T1000 (cell line): ENCODE results near the gene LIN7A.

ENCODE experiments used
- DNase-seq: peaks from one replicate; lab custom pipeline; 2025; ENCODE audit warnings: mixed read lengths; lab: John Stamatoyannopoulos, UW

The LIN7A gene

GRCh38 chr12:80860206-80860605 lies 77.5 kb downstream of the LIN7A start:
- no peak for DNase-seq

GRCh38 chr12:80858356-80858755 lies 79.4 kb downstream of the LIN7A start:
- no peak for DNase-seq

GRCh38 chr12:80857311-80857710 lies 80.4 kb downstream of the LIN7A start:
- no peak for DNase-seq

DNA sequence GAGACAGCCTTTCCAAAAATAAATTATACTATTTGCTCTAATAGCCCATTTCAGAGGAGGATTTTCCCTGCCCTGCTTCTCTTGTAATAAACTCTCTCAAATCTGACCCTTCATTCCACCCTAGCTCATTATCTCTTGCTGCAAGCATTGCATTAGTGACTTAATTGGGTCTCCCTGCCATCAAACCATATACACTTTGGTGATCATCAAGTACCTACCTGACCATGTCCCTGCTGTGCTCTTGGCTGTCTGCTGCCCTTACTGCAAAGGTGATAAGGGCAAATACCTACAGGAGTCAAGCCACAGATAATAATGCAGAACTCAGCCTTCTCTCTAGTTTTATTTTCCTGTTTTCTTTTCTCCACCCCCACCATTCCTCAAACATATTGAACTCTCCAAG lies 88.4 kb downstream of the LIN7A start:
- DNase-seq, result no peak

DNA sequence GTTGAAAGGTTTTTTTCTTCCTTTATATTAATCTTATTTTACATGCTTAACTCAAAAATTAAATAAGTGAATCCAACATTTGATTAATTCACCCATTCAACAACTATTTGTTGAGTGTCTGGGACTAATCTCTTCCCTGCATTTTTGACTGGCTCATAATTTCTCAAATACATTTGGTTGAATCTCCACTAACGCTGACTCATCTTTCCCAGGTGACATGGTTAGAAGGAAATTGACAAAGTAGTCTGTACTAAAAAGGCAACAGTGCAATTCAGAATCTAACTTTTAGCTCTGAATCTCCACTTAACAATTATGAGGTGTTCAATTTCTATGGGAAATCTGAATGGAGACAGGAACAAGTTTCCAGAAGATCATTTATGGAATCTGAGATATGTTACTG lies 88.9 kb downstream of the LIN7A start:
- no peak for DNase-seq

DNA sequence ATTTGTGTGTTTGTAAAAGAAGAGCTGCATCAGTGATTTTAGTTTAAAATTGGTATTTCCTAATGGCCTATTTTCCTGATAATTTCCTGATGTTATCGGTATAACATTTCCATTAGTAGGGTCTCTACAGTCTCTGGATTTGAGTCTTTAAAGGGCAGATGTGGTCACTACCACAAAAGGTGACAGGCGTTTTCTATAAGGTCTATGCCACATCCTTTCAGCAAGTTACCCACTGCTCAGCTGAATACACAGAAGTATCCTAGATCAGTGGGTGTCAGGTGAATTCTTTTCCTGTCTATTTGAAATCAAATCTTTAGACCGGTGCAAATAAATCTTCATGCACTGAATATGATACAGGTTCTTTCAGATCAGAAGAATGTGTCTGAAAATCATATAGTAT lies 90.2 kb downstream of the LIN7A start:
- no peak for DNase-seq

GRCh38 chr12:80846952-80847351 lies 90.8 kb downstream of the LIN7A start:
- no peak for DNase-seq

DNA sequence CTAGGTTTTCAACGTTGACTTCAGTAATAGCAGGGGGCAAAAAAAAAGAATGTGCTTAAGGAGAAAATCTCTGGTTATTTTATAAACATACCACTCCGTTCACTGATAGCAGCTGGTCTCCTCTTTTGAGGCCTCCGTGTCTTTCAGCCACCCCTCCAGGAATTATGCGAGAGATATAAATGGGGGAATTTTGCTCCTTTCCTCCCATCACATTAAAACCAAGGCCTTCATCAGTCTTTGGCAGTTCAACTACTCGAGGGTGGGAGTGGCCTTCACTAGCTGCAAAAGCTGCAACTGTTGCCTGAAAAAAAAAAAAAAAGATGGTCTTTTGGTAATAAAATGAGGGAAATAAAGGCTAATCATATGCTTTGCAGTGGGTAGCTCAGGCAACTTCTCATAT lies 92.1 kb downstream of the LIN7A start:
- no peak for DNase-seq

DNA sequence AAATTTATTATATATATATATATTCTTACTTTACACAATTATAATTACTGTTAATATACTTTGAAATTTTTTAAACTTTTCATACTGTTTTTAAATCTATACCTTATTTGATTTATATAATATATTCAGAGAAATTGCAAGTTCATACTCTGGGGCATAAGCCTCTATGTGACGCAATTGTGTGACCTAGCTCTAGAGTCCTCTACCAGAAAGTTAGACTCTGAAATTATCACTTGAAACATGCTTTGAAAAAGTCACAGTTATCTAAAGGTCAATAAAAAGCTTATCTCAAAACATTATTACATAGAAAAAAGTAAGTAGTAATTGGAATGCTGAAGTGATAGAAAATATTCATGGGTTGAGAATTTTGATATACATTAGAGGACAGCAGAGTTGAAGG lies 93.8 kb downstream of the LIN7A start:
- no peak for DNase-seq

DNA sequence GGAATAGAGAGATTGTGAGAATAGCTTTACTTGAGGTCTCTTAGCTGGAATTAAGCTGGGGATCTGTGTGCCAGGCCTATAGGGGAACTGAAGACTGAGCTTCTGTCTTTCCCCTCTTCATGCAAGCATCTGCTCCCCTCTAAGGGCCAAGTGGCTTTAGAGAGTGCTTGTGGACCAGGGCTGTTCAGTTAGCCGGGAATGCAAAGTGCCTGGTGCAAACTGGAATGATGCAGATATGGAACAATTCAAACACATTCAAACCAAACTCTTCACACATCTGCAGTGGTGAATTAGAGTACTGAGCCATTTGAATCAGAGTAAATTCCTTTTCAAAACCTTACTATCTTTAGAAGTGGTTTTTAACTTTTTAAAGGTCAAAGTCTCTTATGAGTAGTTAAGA lies 99.0 kb downstream of the LIN7A start:
- DNase-seq, result no peak

GRCh38 chr12:80838024-80838658 lies 99.6 kb downstream of the LIN7A start:
- no peak for DNase-seq

DNA sequence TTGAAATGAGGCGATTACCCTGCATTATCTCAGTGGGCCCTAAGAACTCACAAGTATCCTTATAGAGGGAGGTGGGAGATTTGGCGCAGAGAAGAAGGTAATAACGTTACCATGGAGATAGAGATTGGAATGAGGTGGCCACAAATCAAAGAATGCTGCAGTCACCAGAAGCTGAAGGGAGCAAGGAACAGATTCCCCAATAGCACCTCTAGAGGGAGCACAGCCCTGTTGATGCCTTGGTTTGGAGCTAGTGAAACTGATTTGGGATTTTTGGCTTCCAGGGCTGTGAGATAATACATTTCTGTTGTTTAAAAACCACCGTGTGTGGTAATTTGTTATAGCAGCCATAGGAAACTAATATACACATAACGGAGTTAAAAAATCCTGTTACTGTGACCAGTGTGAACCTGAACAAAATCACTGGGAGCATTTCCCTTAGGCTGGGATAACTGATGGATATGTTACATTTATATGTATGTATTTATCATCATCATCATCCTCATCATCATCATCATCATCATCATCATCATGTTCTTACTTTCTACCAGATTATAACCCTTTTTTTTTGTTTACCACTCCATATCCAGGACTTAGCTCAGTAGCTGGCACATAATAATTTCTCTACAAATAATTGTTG lies 100.3 kb downstream of the LIN7A start:
- no peak for DNase-seq

- DNase-seq, result no peak
These were observed 103.0 kb downstream of the LIN7A start for GRCh38 chr12:80834724-80835123.

- DNase-seq, result no peak
These were observed 107.1 kb downstream of the LIN7A start for GRCh38 chr12:80830533-80831088.

- no peak for DNase-seq
These were observed 108.0 kb downstream of the LIN7A start for GRCh38 chr12:80829767-80830166.

DNA sequence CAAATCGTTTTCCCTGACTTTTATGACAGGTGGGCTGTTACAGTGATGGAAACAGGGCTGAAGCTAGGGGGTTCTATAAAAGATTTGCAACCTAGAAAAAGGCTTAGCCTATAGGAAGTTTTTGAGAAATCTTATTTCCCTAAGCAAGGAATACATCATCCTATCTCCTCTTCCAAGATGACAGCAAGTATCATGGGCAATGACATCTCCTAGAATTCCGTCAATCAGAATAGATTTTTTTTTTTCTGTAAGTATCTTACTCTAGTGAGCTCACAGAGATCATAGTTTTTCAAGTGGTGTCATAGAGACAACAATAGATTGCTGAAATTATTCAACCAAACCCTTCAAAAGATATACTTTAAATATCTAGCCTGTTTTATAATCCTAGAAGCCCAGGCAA lies 112.2 kb downstream of the LIN7A start:
- DNase-seq, result no peak

DNA sequence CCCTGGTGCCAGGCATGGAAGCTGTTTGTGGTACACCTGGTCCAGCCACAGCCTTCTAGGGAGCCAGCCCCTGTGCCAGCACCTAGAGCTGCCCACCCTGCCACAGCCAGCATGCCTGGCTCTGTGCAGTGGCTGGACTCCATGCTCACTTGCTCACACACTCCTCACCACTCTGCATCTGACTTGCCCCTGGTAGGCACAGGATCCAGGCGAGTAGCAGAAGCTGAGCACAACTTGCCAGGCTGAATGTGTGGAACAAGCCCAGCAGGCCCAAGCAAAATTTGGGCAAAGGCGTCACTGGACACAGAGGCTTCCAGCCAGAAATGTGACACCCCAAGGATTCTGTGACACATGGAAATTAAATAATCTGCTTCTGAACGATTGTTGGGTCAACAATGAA lies 114.3 kb downstream of the LIN7A start:
- DNase-seq, result no peak

GRCh38 chr12:80821513-80822000 lies 116.2 kb downstream of the LIN7A start:
- DNase-seq, result no peak

- DNase-seq, result no peak
These were observed 118.9 kb downstream of the LIN7A start for GRCh38 chr12:80818878-80819277.

- no peak for DNase-seq
These were observed 122.4 kb downstream of the LIN7A start for GRCh38 chr12:80815351-80815750.

DNA sequence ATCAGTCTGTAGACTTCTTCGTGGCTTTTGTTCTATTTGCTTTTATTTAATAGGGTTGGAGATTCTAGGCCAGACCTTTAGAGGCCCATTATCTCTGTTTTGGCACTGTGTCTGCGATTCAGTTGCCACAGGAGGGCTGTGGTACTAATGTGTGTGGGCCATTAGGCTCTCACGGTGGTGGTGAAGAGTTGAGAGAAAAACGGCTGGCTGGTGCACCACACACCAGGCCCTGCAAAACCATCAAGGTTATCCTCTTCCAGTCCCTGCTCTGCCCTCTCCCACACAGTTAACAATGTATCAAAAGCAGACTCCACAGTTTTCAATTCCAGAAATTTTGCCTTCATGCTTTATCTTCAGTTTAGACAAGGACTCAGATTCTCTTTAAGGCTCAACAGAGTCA lies 123.3 kb downstream of the LIN7A start:
- no peak for DNase-seq

DNA sequence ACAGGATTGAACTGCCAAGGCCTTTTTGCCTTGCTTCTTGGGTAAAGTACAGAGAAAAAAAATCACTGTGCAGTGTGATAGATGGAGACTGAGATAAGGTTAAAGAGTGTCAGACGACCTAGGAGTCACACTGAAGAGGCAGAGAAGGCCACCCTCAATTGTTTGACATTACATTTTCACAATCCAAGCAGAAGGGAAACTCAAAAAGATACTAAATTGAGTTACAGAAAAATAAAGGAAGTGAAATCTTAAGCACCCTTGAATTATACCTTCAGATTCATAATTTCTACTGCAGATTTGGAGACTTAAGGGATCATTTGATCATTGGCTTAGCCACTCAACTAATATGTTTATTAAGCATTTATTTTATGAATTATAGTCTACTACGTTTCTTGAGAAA lies 123.9 kb downstream of the LIN7A start:
- DNase-seq, result no peak

- no peak for DNase-seq
These were observed 125.6 kb downstream of the LIN7A start for GRCh38 chr12:80811957-80812708.
